ENCODE data around the gene IL17RB.

DNA sequence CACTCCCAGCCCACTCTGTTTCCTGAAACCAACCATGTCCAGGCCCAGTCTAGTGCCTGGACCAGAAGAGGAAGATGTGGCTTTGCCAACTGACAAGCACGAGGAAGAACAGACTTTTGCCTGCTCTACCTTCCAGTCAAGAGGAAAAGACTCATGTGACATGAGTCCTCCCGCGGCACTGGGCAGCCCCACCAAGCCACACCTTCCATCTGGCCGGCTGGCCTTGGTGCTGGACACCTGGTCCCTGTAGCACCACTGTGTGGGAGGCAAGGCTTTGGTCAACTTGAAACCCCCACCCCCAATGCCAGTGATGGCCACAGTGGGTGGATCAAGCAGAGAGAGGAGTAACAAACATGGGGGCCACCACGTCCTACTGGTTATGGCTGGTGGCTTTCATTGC is 12.7 kb upstream of the IL17RB start:
- TF ChIP-seq, protein P1, sequence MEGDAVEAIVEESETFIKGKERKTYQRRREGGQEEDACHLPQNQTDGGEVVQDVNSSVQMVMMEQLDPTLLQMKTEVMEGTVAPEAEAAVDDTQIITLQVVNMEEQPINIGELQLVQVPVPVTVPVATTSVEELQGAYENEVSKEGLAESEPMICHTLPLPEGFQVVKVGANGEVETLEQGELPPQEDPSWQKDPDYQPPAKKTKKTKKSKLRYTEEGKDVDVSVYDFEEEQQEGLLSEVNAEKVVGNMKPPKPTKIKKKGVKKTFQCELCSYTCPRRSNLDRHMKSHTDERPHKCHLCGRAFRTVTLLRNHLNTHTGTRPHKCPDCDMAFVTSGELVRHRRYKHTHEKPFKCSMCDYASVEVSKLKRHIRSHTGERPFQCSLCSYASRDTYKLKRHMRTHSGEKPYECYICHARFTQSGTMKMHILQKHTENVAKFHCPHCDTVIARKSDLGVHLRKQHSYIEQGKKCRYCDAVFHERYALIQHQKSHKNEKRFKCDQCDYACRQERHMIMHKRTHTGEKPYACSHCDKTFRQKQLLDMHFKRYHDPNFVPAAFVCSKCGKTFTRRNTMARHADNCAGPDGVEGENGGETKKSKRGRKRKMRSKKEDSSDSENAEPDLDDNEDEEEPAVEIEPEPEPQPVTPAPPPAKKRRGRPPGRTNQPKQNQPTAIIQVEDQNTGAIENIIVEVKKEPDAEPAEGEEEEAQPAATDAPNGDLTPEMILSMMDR (IDR thresholded peaks at IDR 0.05), result no peak
- no peak for TF ChIP-seq EZH2 (IDR thresholded peaks at IDR 0.05; ENCODE audit: borderline replicate concordance, insufficient read depth, low read depth, low read length, poor library complexity, severe bottlenecking)

All from B cell (primary cell).